ENCODE results near the gene ABRACL. TPM values are rescaled to one million over a fixed set of nuclear protein-coding genes. Genes with fewer than 3 reads are reported as not detected.
A peak's percentile ranks its signal among the peaks of the same experiment; 100 is the strongest.

The ABRACL gene
- total and polyA plus RNA-seq, 2 experiments from 2014 or later, result 134 to 516 TPM

DNA sequence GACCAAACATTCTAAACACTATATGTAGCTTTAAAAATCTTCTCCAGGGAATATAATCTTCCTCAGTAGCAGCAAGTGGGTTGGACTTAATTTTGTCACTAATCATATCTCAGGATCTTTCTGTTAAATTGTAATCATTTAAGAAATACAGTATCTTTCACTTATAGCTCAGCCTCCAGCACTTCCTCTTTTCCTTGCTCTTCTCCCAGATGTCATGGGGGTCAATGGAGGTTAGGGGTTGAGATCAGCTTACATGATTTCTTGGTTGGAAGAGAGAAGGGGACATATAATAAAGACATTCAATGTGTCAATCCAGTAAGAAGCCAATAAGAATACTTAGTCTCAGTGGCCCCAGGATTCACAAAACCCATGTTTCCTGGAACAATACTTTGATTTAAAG lies 24.8 kb upstream of the ABRACL start:
- no peak for ATAC-seq
- no peaks in the 10 kb centered on the region for H3K4me1 Mint-ChIP-seq
- H3K79me2 ChIP-seq (replicated peaks; ENCODE audit: insufficient read depth), result no peaks in the 10 kb centered on the region

DNA sequence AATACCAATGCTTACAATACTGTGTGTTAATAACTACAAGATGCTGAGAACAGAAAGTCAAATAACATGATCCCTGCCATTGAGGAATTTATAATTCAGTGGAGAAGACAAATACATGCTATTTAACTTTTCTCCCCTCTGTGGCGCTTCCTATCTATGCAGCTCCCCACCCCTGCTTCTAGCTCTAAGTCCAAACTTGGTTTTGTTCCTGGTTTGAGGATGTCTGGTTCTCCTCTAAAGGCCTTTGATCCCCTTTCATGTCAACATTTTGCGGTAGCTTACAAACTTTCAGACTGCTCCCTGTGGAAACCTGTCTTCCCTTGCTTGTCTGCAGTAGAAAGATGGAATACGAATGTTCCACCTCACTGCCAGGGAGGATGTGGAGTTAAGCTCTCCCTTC lies 22.1 kb upstream of the ABRACL start:
- Mint-ChIP-seq H3K36me3 (ENCODE audit: low read depth) (no peaks in the 10 kb centered on the region), H3K4me1 (peaks cover 5% of the 10 kb centered on the region), H3K27ac (no peak overlapping the region), H3K4me3 (no peak overlapping the region), H3K9me3 (no peaks in the 10 kb centered on the region), H3K27me3 (ENCODE audit: insufficient read depth, low read depth, poor library complexity) (peaks cover 5% of the 10 kb centered on the region)
- Histone ChIP-seq H3K27me3 (ENCODE audit: insufficient read depth) (no peaks in the 10 kb centered on the region), H4K20me1 (replicated peaks; ENCODE audit: insufficient read depth) (no peaks in the 10 kb centered on the region), H3F3A (replicated peaks; ENCODE audit: low read depth) (no peaks in the 10 kb centered on the region), H3K4me2 (no peak overlapping the region), H3K4me1 (ENCODE audit: insufficient read depth) (0 out of 2 replicates have a peak, but pooled peaks cover 10% of the 10 kb centered on the region), H3K27ac (ENCODE audit: low read depth) (no peak overlapping the region), H3K79me2 (replicated peaks; ENCODE audit: insufficient read depth) (no peaks in the 10 kb centered on the region), H2AFZ (peak overlapping the region; percentile 80; the same call in 1 of the 2 replicates), H3K9me2 (ENCODE audit: insufficient read depth) (0 out of 2 replicates have a peak, but pooled peaks cover 5% of the 10 kb centered on the region), H3K4me3 (no peak overlapping the region), H3K36me3 (ENCODE audit: insufficient read depth) (no peaks in the 10 kb centered on the region)
- DNase-seq (ENCODE audit: low spot score) (no peak), ATAC-seq (no peak)
- TF ChIP-seq, protein P1, sequence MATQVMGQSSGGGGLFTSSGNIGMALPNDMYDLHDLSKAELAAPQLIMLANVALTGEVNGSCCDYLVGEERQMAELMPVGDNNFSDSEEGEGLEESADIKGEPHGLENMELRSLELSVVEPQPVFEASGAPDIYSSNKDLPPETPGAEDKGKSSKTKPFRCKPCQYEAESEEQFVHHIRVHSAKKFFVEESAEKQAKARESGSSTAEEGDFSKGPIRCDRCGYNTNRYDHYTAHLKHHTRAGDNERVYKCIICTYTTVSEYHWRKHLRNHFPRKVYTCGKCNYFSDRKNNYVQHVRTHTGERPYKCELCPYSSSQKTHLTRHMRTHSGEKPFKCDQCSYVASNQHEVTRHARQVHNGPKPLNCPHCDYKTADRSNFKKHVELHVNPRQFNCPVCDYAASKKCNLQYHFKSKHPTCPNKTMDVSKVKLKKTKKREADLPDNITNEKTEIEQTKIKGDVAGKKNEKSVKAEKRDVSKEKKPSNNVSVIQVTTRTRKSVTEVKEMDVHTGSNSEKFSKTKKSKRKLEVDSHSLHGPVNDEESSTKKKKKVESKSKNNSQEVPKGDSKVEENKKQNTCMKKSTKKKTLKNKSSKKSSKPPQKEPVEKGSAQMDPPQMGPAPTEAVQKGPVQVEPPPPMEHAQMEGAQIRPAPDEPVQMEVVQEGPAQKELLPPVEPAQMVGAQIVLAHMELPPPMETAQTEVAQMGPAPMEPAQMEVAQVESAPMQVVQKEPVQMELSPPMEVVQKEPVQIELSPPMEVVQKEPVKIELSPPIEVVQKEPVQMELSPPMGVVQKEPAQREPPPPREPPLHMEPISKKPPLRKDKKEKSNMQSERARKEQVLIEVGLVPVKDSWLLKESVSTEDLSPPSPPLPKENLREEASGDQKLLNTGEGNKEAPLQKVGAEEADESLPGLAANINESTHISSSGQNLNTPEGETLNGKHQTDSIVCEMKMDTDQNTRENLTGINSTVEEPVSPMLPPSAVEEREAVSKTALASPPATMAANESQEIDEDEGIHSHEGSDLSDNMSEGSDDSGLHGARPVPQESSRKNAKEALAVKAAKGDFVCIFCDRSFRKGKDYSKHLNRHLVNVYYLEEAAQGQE (IDR thresholded peaks at IDR 0.05; ENCODE audit: unreplicated experiment), result no peak
- no peak for TF ChIP-seq STAT1 (IDR thresholded peaks at IDR 0.05; ENCODE audit: unreplicated experiment)
- TF ChIP-seq ZNF114 (CRISPR knock-in tag; IDR thresholded peaks at IDR 0.05), result no peak

More for the DNA sequence above, 24.8 kb upstream of the ABRACL start:
- Histone ChIP-seq H3K27ac (ENCODE audit: low read depth) (no peak overlapping the region), H3K4me3 (no peak overlapping the region), H3K36me3 (ENCODE audit: insufficient read depth) (no peaks in the 10 kb centered on the region), H4K20me1 (replicated peaks; ENCODE audit: insufficient read depth) (no peaks in the 10 kb centered on the region), H2AFZ (no peak overlapping the region), H3K27me3 (ENCODE audit: insufficient read depth) (no peaks in the 10 kb centered on the region), H3K4me2 (no peak overlapping the region), H3F3A (replicated peaks; ENCODE audit: low read depth) (no peaks in the 10 kb centered on the region), H3K4me1 (ENCODE audit: insufficient read depth) (no peaks in the 10 kb centered on the region), H3K9me2 (ENCODE audit: insufficient read depth) (peaks cover 3% of the 10 kb centered on the region; the same call in 1 of the 2 replicates)
- no peak for TF ChIP-seq ETS1 (IDR thresholded peaks at IDR 0.05)
- TF ChIP-seq EZH2 (IDR thresholded peaks at IDR 0.05; ENCODE audit: low read depth, unreplicated experiment), result no peak
- TF ChIP-seq ZNF331 (CRISPR knock-in tag; IDR thresholded peaks at IDR 0.05; ENCODE audit: low read depth), result no peak
- TF ChIP-seq POLR2AphosphoS5 (IDR thresholded peaks at IDR 0.05; ENCODE audit: low read depth), result no peak
- TF ChIP-seq JUNB (IDR thresholded peaks at IDR 0.05; ENCODE audit: unreplicated experiment), result no peak
- TF ChIP-seq ZNF114 (CRISPR knock-in tag; IDR thresholded peaks at IDR 0.05), result no peak
- TF ChIP-seq CREB1 (CRISPR knock-in tag; IDR thresholded peaks at IDR 0.05; ENCODE audit: low read depth), result no peak
- TF ChIP-seq, protein P2, sequence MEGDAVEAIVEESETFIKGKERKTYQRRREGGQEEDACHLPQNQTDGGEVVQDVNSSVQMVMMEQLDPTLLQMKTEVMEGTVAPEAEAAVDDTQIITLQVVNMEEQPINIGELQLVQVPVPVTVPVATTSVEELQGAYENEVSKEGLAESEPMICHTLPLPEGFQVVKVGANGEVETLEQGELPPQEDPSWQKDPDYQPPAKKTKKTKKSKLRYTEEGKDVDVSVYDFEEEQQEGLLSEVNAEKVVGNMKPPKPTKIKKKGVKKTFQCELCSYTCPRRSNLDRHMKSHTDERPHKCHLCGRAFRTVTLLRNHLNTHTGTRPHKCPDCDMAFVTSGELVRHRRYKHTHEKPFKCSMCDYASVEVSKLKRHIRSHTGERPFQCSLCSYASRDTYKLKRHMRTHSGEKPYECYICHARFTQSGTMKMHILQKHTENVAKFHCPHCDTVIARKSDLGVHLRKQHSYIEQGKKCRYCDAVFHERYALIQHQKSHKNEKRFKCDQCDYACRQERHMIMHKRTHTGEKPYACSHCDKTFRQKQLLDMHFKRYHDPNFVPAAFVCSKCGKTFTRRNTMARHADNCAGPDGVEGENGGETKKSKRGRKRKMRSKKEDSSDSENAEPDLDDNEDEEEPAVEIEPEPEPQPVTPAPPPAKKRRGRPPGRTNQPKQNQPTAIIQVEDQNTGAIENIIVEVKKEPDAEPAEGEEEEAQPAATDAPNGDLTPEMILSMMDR (conservative IDR thresholded peaks at IDR 0.05; ENCODE audit: low read depth in 2 of 2), result no peak
- TF ChIP-seq STAT1 (IDR thresholded peaks at IDR 0.05; ENCODE audit: unreplicated experiment), result no peak
- no peak for DNase-seq (ENCODE audit: low spot score)
- no peak overlapping the region for H3K4me3 Mint-ChIP-seq
- H3K27ac Mint-ChIP-seq, result no peak overlapping the region
- no peaks in the 10 kb centered on the region for H3K9me3 Mint-ChIP-seq
- no peaks in the 10 kb centered on the region for H3K36me3 Mint-ChIP-seq (ENCODE audit: low read depth)
- peaks cover 2% of the 10 kb centered on the region for H3K27me3 Mint-ChIP-seq (ENCODE audit: insufficient read depth, low read depth, poor library complexity)

Data from GM23338 (cell line).